Trophoblast cell (in vitro differentiated cells and primary cell): ENCODE measurements around the gene C9orf40.

Source experiments
- DNase-seq, 2 donors: peaks; one replicate each; pipeline ENCODE4 v3.0.0-alpha.2; 2016
- H2AFZ ChIP-seq: 2 replicates; pipeline ENCODE4 v1.6.1; 2013; ENCODE audit warnings: low read length, moderate library complexity, mild to moderate bottlenecking; ENCODE audit not compliant: insufficient read depth, poor library complexity
- H2AK5ac ChIP-seq: 2 replicates; pipeline ENCODE4 v1.6.1; 2013; ENCODE audit warnings: mild to moderate bottlenecking, low read length
- H2BK120ac ChIP-seq: 2 replicates; pipeline ENCODE4 v1.6.1; 2013; ENCODE audit warnings: low read length, mild to moderate bottlenecking, moderate library complexity; ENCODE audit not compliant: insufficient read depth, poor library complexity
- H2BK12ac ChIP-seq: 2 replicates; pipeline ENCODE4 v1.6.1; 2013; ENCODE audit warnings: mild to moderate bottlenecking, low read length, moderate library complexity
- H2BK5ac ChIP-seq: 2 replicates; pipeline ENCODE4 v1.6.1; 2013; ENCODE audit warnings: low read length, low read depth, moderate library complexity, mild to moderate bottlenecking; ENCODE audit not compliant: poor library complexity
- H3K14ac ChIP-seq: 2 replicates; pipeline ENCODE4 v1.6.1; 2013; ENCODE audit warnings: mild to moderate bottlenecking, low read length
- H3K18ac ChIP-seq: 2 replicates; pipeline ENCODE4 v1.6.1; 2013; ENCODE audit warnings: mild to moderate bottlenecking, low read length
- H3K23ac ChIP-seq: 2 replicates; pipeline ENCODE4 v1.6.1; 2013; ENCODE audit warnings: low read length
- H3K27ac ChIP-seq: 2 replicates; pipeline ENCODE4 v1.5.1; 2013; ENCODE audit warnings: low read depth, mild to moderate bottlenecking, inconsistent platforms, low read length, moderate library complexity
- H3K27me3 ChIP-seq: 2 replicates; pipeline ENCODE4 v1.6.1; 2013; ENCODE audit warnings: inconsistent platforms, mild to moderate bottlenecking, low read length, moderate library complexity; ENCODE audit not compliant: insufficient read depth
- H3K36me3 ChIP-seq, 2 experiments: 1 replicate in 1 of 2; 2 replicates in 1 of 2; pipeline ENCODE4 v1.6.1; 2013; ENCODE audit warnings: low read length in 2 of 2, mild to moderate bottlenecking in 2 of 2, moderate library complexity in 1 of 2; ENCODE audit not compliant: insufficient read depth in 2 of 2, control insufficient read depth in 1 of 2
- H3K4ac ChIP-seq: 2 replicates; pipeline ENCODE4 v1.6.1; 2013; ENCODE audit warnings: low read depth, mild to moderate bottlenecking, low read length, moderate library complexity
- H3K4me1 ChIP-seq, 2 experiments: 1 replicate in 1 of 2; 2 replicates in 1 of 2; pipeline ENCODE4 v1.6.1; 2013; ENCODE audit warnings: low read length in 2 of 2, mild to moderate bottlenecking in 2 of 2, moderate library complexity in 1 of 2; ENCODE audit not compliant: insufficient read depth in 2 of 2, control insufficient read depth in 1 of 2
- H3K4me2 ChIP-seq: 2 replicates; pipeline ENCODE4 v1.6.1; 2013; ENCODE audit warnings: inconsistent platforms, mild to moderate bottlenecking, low read length, moderate library complexity
- H3K4me3 ChIP-seq: 2 replicates; pipeline ENCODE4 v1.5.1; 2013; ENCODE audit warnings: mild to moderate bottlenecking, low read depth, low read length, inconsistent platforms
- H3K79me1 ChIP-seq: one replicate; pipeline ENCODE4 v1.6.1; 2013; ENCODE audit warnings: low read length
- H3K79me2 ChIP-seq: 2 replicates; pipeline ENCODE4 v1.6.1; 2013; ENCODE audit warnings: low read length, mild to moderate bottlenecking; ENCODE audit not compliant: control insufficient read depth, insufficient read depth, poor library complexity
- H3K9ac ChIP-seq: 2 replicates; pipeline ENCODE4 v1.6.1; 2013; ENCODE audit warnings: mild to moderate bottlenecking, low read length
- H3K9me3 ChIP-seq: 2 replicates; pipeline ENCODE4 v1.6.1; 2013; ENCODE audit warnings: low read depth, mild to moderate bottlenecking, control low read depth, inconsistent platforms, low read length; ENCODE audit not compliant: insufficient read depth
- H4K12ac ChIP-seq: 2 replicates; pipeline ENCODE4 v1.6.1; 2013; ENCODE audit warnings: low read depth, mild to moderate bottlenecking, low read length, moderate library complexity
- H4K8ac ChIP-seq: 2 replicates; pipeline ENCODE4 v1.6.1; 2013; ENCODE audit warnings: low read depth, mild to moderate bottlenecking, low read length, moderate library complexity
- H4K91ac ChIP-seq: one replicate; pipeline ENCODE4 v1.6.1; 2013; ENCODE audit warnings: low read depth, mild to moderate bottlenecking, low read length, moderate library complexity
- WGBS: extraction: QIAGEN DNeasy Blood & Tissue Kit; methylation state at CpG from one replicate; pipeline ENCODE4 v1.1.7; 2013; ENCODE audit warnings: missing lambda C conversion rate; ENCODE audit not compliant: insufficient read length, insufficient coverage; ENCODE audit errors: extremely low coverage; 5-methylcytosine and 5-hydroxymethylcytosine counted together

C9orf40 gene

DNA sequence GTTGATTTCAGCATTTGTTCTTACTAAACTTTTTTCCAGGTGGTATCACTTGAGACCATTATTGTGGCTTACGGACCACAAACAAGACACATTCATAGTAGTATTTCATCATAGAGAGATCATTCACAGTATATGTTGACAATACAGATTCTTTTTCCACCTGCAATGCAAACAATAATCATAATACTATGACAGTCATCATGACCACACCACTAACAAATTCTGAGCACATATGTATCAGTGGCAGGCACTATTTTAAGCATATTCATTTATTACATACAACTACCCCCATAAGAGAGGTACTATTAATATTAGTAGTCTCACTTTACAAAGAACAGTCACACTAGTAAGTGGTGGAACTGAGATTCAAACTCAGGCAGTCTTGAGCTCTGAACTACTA, 31.0 kb upstream of the C9orf40 start:
- Histone ChIP-seq H3K4me3 (no peak overlapping the region), H4K8ac (no peak overlapping the region)
- no CpG with 5 or more reads among the region's 1 CpG for WGBS

DNA sequence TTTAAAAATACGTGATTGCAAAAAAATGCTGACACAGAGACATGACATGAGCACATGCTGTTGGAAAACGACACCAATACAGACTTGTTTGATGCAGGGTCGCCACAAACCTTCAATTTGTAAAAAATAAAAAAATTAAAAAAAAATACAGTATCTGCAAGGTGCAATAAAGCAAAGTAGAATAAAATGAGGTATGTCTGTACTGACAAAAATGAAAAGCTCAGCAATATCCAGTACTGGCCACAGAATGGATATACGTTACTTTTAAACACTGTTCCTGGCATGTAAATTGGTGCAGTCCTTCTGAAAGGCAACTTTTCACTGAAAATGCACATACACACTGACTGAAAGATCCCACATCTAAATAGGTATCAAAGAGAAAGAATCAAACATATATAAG, 27.1 kb upstream of the C9orf40 start:
- no CpG with 5 or more reads among the region's 4 CpGs for WGBS
- no peak for DNase-seq
- Histone ChIP-seq H3K27ac (no peak overlapping the region), H3K27me3 (no peaks in the 10 kb centered on the region), H3K4ac (no peak overlapping the region), H3K18ac (no peak overlapping the region), H3K36me3 (peaks cover 2 to 3% of the 10 kb centered on the region in 2 experiments), H3K79me1 (no peaks in the 10 kb centered on the region), H3K9me3 (no peaks in the 10 kb centered on the region), H3K4me3 (no peak overlapping the region), H2BK5ac (no peak overlapping the region), H3K14ac (no peak overlapping the region), H4K8ac (no peak overlapping the region), H2AFZ (no peak overlapping the region), H3K4me2 (no peak overlapping the region), H3K23ac (no peak overlapping the region), H3K79me2 (no peaks in the 10 kb centered on the region), H3K9ac (no peak overlapping the region), H2BK12ac (no peak overlapping the region), H3K4me1 (no peaks in the 10 kb centered on the region), H4K91ac (no peak overlapping the region), H2BK120ac (no peak overlapping the region), H2AK5ac (no peak overlapping the region), H4K12ac (no peak overlapping the region)

More for the DNA sequence above, 31.0 kb upstream of the C9orf40 start:
- H2BK5ac ChIP-seq: no peak overlapping the region
- no peak overlapping the region for H3K23ac ChIP-seq
- H3K79me2 ChIP-seq: no peaks in the 10 kb centered on the region
- no peak overlapping the region for H3K27ac ChIP-seq
- no peak overlapping the region for H2BK120ac ChIP-seq
- H4K12ac ChIP-seq: no peak overlapping the region
- H3K14ac ChIP-seq: no peak overlapping the region
- no peak overlapping the region for H2AK5ac ChIP-seq
- H3K4ac ChIP-seq: no peak overlapping the region
- no peaks in the 10 kb centered on the region for H3K4me1 ChIP-seq
- no peaks in the 10 kb centered on the region for H3K9me3 ChIP-seq
- H3K27me3 ChIP-seq: no peaks in the 10 kb centered on the region
- DNase-seq: no peak
- no peak overlapping the region for H3K18ac ChIP-seq
- H3K4me2 ChIP-seq: no peak overlapping the region
- no peak overlapping the region for H4K91ac ChIP-seq
- H2AFZ ChIP-seq: no peak overlapping the region
- no peaks in the 10 kb centered on the region for H3K79me1 ChIP-seq
- no peak overlapping the region for H3K9ac ChIP-seq
- H2BK12ac ChIP-seq: no peak overlapping the region
- peaks cover 0 to 2% of the 10 kb centered on the region in 2 experiments for H3K36me3 ChIP-seq

DNA sequence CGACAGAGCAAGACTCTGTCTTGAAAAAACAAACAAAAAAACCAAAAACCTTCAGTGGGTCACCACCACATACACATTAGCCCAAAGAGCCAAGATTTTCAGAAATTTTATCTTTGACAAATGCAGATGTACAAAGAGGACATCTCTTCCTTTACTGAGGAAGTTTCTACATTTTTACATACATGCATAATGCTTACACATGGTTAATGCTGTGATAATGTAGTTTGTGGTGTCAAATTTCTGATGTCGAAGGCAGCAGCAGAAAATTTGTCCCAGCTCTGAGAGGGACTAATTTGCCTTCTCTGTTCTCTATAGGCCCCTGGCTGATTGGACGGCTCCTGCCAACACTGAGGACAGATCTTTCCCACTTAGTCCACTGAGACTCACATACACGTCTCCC, 24.6 kb upstream of the C9orf40 start:
- no peak overlapping the region for H3K9ac ChIP-seq
- no peaks in the 10 kb centered on the region for H3K79me1 ChIP-seq
- H2BK120ac ChIP-seq: no peak overlapping the region
- no peak overlapping the region for H4K91ac ChIP-seq
- no peaks in the 10 kb centered on the region for H3K4me1 ChIP-seq
- no peak overlapping the region for H3K18ac ChIP-seq
- H3K23ac ChIP-seq: no peak overlapping the region
- H3K79me2 ChIP-seq: no peaks in the 10 kb centered on the region
- H3K4me3 ChIP-seq: no peak overlapping the region
- no peak overlapping the region for H2AK5ac ChIP-seq
- no peaks in the 10 kb centered on the region for H3K27me3 ChIP-seq
- no peak overlapping the region for H4K8ac ChIP-seq
- no peak overlapping the region for H2BK12ac ChIP-seq
- no peak overlapping the region for H2AFZ ChIP-seq
- no peak overlapping the region for H3K27ac ChIP-seq
- H3K4ac ChIP-seq: no peak overlapping the region
- H3K9me3 ChIP-seq: no peaks in the 10 kb centered on the region
- no CpG with 5 or more reads among the region's 4 CpGs for WGBS
- no peak overlapping the region for H3K14ac ChIP-seq
- no peak overlapping the region for H3K4me2 ChIP-seq
- peaks cover 2% of the 10 kb centered on the region in 2 experiments for H3K36me3 ChIP-seq
- no peak for DNase-seq
- no peak overlapping the region for H2BK5ac ChIP-seq
- no peak overlapping the region for H4K12ac ChIP-seq

DNA sequence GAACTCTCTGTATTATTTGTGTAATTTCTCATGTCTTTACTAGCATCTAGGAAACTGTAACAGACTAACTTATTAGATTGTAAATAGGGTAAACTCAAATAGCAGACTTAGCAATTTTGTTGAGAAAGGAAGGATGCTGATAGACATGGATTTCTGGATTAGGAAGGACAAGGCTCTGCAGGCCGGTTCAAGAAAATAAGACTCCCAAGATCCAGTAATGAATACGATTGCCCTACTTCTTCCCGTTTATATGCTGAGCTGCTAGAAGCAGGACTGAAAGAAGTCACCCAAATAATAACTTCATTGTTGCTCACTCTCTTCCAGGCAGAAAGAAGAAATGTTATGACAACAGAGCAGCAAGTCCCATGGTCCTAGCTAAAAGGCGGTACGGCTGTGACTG, 22.8 kb upstream of the C9orf40 start:
- H2BK5ac ChIP-seq: no peak overlapping the region

More for the DNA sequence above, 22.8 kb upstream of the C9orf40 start:
- Histone ChIP-seq H3K4me1 (no peaks in the 10 kb centered on the region), H2AFZ (no peak overlapping the region), H3K9ac (no peak overlapping the region), H4K12ac (no peak overlapping the region), H3K4me3 (no peak overlapping the region), H3K14ac (no peak overlapping the region), H3K27ac (no peak overlapping the region), H3K18ac (no peak overlapping the region), H2BK120ac (no peak overlapping the region), H2AK5ac (no peak overlapping the region), H2BK12ac (no peak overlapping the region), H3K79me1 (no peaks in the 10 kb centered on the region), H3K4ac (no peak overlapping the region), H4K91ac (no peak overlapping the region), H3K36me3 (peaks cover 2% of the 10 kb centered on the region in 2 experiments), H3K23ac (no peak overlapping the region), H4K8ac (no peak overlapping the region), H3K79me2 (no peaks in the 10 kb centered on the region), H3K27me3 (no peaks in the 10 kb centered on the region), H3K9me3 (no peaks in the 10 kb centered on the region), H3K4me2 (no peak overlapping the region)
- WGBS: no CpG with 5 or more reads among the region's 5 CpGs
- no peak for DNase-seq
